Left renal pelvis (tissue), 4 donors: ENCODE results near the gene OASL. TPM values are rescaled to one million over a fixed set of nuclear protein-coding genes. Genes with fewer than 3 reads are reported as not detected.

Source experiments
- DNase-seq, 4 donors: peaks; one replicate each; pipeline ENCODE4 v3.0.0-alpha.2; 2013; ENCODE audit warnings: low read depth in 4 of 4, low spot score in 3 of 4
- polyA plus RNA-seq, 4 donors: library from polyadenylated mRNA; unstranded; fragments of 120-200 nt; gene quantifications; one replicate each; pipeline ENCODE4 v1.2.1, GENCODE V29; 2013; ENCODE audit not compliant: insufficient read length in 4 of 4

OASL gene
- polyA plus RNA-seq, 4 donors, result 0.12 to 0.63 (median 0.20) TPM

DNA sequence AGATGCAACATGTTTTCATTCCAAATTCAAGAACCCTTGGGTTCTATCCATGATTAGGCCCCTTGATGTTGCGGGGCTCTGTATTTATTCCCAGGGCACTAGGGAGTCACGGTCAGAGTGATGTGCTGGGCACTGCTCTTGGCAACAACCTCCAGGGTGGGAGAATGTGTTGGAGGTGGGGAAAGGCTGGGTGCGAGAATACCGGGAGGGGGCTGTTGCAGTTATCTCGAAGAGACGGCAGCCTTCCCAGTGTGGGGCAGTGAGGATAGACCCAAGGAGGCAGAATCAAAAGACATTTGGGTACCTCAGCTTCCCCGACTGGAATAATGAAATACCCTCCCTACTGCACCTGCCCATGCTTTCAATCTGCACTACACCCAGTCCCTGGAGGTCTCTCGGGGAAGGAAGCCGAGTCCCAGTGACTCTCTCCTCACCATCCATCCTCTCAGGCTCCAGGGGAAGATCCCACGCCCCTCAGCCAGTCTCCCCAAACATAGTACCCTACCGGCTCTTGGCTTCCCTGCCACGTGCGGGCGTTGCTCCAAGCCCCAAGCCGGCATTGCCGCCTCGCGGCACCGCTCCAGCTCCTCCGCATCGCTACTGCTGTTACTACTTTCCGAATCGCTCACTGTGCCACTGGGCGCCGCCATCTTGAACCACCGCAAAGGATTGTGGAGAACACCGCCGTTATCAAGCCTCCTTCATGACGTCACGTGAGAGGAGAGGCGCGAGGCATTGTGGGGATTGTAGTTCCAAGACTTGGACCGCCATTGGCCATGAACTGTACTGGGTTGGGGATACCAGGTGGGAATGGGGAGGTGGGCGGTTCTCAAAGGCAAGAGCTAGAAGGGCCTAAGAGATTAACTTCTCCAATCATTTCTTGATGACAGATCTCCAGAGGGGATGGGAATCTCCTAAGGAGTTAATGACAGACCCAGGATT is 22.9 kb downstream of the OASL start, which contains the start of gene C12orf43:
Gene C12orf43, minus strand, starts transcription at position 663 of the 942 bp plus-strand sequence. Its CDS starts 13 bp downstream, at position 650.
- DNase-seq, result peak; percentile 76 to 87 (median 81)

GRCh38 chr12:121013715-121014114 is 25.3 kb downstream of the OASL start:
- no peak for DNase-seq

GRCh38 chr12:121011820-121012219 is 27.2 kb downstream of the OASL start:
- DNase-seq, result no peak

DNA sequence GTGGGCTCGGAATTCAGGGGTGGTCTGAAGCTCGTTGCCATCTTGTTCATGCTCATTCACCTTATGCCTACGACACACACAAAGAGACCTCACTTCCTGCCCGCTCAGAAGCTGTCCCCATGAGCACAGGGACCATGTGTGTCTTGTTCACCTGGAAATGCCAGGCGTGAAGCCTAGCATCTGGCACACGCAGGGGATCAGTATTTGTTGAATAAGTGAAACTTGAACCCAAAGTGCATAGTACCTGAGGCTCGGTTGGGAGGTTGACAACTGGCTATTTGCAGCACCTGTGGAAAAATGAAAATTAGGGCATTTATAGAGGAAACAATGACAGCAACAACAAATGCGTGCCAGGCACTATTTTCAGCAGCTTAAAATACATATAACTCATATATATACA is 28.2 kb downstream of the OASL start:
- DNase-seq, result no peak

- DNase-seq, result no peak
Observed at GRCh38 chr12:121009741-121010140, 29.3 kb downstream of the OASL start.

GRCh38 chr12:121008347-121009098 is 30.5 kb downstream of the OASL start:
- DNase-seq, result no peak

DNA sequence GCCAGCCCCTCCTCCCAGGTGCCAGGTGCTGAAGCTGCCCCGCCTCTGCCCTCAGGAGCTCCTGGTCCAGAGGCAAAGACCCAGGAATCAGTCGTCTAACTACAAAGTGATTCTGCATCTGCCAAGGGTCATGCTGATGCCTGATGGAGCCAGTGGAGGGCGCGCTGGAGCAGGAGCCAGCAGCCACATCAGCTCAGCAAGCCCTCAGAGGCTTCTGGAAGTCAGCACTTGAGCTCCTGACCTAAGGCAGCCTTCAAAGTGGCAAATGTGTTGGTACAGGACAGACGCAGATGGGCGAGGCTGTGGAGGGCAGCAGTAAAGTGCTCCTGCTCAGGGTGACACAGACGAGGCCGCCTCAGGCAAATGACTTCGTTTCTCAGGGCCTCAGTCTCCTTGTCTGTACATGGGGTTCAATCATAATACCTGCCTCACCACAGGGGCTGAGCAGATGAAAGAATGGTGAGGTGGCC is 33.7 kb downstream of the OASL start:
- no peak for DNase-seq

- no peak for DNase-seq
Observed at GRCh38 chr12:121004253-121004815, 34.7 kb downstream of the OASL start.

DNA sequence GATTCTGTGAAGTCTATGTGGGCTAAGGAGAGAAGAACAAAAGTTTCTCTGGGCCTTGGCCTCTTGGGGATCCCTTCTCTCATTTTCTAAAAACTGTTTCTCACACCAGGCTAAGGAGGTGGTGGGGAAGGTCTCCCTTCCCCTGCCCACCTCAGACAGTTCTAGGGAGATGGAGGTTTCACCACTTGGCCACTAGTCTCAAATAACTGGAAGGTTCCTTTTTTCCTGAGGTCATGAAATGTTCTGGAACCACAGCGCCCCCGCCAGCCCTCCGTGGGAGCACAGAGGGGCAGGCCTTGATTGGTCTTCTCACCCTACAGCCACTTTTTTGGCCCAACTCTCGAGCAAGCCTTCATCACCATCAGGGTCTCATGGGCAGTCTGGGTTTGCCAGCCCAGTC is 35.4 kb downstream of the OASL start:
- DNase-seq, result no peak

GRCh38 chr12:121001841-121002483 is 37.1 kb downstream of the OASL start:
- DNase-seq, result no peak

DNA sequence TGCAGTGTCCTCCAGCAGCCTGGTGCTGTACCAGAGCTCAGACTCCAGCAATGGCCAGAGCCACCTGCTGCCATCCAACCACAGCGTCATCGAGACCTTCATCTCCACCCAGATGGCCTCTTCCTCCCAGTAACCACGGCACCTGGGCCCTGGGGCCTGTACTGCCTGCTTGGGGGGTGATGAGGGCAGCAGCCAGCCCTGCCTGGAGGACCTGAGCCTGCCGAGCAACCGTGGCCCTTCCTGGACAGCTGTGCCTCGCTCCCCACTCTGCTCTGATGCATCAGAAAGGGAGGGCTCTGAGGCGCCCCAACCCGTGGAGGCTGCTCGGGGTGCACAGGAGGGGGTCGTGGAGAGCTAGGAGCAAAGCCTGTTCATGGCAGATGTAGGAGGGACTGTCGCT is 38.0 kb downstream of the OASL start:
- DNase-seq, result no peak

GRCh38 chr12:121000530-121000929 is 38.5 kb downstream of the OASL start:
- DNase-seq, result no peak

DNA sequence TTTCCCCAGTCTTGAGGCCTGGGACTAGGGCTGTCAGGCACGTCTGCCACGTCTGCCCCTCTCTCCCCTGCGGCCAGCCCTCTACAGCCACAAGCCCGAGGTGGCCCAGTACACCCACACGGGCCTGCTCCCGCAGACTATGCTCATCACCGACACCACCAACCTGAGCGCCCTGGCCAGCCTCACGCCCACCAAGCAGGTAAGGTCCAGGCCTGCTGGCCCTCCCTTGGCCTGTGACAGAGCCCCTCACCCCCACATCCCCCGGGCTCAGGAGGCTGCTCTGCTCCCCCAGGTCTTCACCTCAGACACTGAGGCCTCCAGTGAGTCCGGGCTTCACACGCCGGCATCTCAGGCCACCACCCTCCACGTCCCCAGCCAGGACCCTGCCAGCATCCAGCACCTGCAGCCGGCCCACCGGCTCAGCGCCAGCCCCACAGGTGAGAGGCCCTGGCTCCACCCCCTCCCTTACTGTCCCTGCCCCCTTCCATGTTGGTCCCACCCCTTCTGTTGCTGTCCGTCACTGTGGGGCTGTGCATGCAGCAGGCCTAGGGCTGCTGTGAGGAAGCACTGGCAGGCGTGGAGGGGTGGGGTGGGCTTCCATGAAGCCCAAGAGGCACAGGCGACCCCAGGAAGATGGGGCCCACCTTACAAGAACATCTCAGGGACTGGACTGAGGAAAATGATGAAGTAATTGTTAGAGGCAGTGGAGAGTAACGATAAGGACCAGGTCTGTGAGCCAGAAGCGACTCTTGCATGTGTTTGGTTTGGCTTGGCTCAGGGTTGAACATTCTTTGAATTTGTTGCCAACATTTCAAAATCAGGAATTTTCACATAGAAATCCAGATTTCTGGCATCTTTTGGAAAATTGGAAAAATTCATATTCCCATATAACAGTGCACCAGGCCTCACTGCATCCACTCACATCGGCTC is 39.6 kb downstream of the OASL start:
- no peak for DNase-seq

- DNase-seq, result no peak
Observed at GRCh38 chr12:120998435-120998834, 40.6 kb downstream of the OASL start.

GRCh38 chr12:120997448-120997847 is 41.6 kb downstream of the OASL start:
- no peak for DNase-seq

DNA sequence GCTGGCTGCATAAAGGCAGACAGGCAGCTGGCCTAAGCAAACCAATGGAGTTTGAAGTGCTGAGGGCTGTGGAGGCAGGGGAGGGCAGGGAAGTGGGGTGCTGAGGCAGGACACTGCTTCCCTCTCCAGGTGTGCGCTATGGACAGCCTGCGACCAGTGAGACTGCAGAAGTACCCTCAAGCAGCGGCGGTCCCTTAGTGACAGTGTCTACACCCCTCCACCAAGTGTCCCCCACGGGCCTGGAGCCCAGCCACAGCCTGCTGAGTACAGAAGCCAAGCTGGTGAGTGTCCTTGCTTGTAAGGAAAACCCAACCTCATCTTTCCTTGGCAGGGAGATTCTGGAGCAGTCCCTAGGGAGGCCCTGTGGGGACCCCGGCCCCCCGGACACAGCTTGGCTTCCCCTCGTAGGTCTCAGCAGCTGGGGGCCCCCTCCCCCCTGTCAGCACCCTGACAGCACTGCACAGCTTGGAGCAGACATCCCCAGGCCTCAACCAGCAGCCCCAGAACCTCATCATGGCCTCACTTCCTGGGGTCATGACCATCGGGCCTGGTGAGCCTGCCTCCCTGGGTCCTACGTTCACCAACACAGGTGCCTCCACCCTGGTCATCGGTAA is 42.8 kb downstream of the OASL start:
- DNase-seq, result no peak

DNA sequence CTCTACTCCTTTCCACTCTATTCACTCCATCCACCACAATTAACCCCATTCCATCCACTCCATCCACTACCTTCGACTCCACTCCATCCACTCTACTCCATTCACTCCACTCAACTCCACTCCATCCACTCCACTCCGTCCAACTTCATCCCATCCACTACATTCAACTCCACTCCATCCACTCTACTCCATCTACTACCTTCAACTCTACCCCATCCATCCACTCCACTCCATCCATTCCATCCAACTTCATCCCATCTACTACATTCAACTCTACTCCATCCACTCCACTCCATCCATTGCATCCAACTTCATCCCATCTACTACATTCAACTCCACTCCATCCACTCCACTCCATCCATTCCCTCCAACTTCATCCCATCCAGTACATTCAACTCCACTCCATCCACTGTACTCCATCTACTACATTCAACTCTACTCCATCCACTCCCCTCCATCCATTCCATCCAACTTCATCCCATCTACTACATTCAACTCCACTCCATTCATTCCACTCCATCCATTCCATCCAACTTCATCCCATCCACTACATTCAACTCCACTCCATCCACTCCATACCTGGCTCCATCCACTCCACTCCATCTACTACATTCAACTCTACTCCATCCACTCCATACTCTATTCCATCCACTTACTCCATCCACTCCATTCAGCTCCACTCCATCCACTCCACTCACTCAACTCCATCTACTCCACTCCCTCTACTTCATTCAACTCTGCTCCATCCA is 44.3 kb downstream of the OASL start:
- DNase-seq, result no peak

- DNase-seq, result no peak
Observed at GRCh38 chr12:120994059-120994458, 45.0 kb downstream of the OASL start.
